ENCODE data around the gene GAN. TPM values are rescaled to one million over a fixed set of nuclear protein-coding genes. Genes with fewer than 3 reads are reported as not detected.

Gene GAN
- total and polyA plus RNA-seq, 2 of the 4 experiments (the other 2 are of a cell fraction), result 1.1 to 5.7 TPM

GRCh38 chr16:81321039-81321438 lies 6.3 kb downstream of the GAN start:
- ChIA-PET CTCF (interaction anchor here (0.5 kb wide), 1 partner anchor 128 kb away, joined by 3 read pairs; no protein-coding TSS in a partner anchor), POLR2A (ENCODE audit: unreplicated experiment) (no interaction called here)
- Histone ChIP-seq H3K27ac (ENCODE audit: insufficient read depth, low read length) (no peak overlapping the region), H3K18ac (ENCODE audit: low read depth, low read length) (no peak overlapping the region), H2BK5ac (ENCODE audit: low read depth, low read length, poor library complexity, severe bottlenecking) (no peak overlapping the region), H2BK120ac (ENCODE audit: low read depth, low read length) (no peak overlapping the region), H3K4me3 (ENCODE audit: insufficient read depth, low read depth, low read length) (no peak overlapping the region), H3K9me1 (ENCODE audit: insufficient read depth, low read length) (peaks cover 17% of the 10 kb centered on the region), H3K23ac (ENCODE audit: low read depth, low read length) (no peak overlapping the region), H3K9ac (ENCODE audit: low read depth, low read length) (no peak overlapping the region), H3K56ac (ENCODE audit: extremely low read depth, insufficient read depth, low read length) (no peak overlapping the region), H3K4me1 (ENCODE audit: control insufficient read depth, insufficient read depth, low read length) (peaks cover 10% of the 10 kb centered on the region), H4K91ac (ENCODE audit: insufficient read depth, low read depth, low read length) (no peak overlapping the region), H3K36me3 (ENCODE audit: control insufficient read depth, insufficient read depth, low read length) (no peaks in the 10 kb centered on the region), H4K20me1 (ENCODE audit: insufficient read depth, low read length) (peaks cover 28% of the 10 kb centered on the region; the same call in 1 of the 2 replicates), H4K5ac (ENCODE audit: low read depth, low read length) (no peak overlapping the region), H2BK20ac (ENCODE audit: low read depth, low read length) (no peak overlapping the region), H2AK5ac (ENCODE audit: low read depth, low read length) (no peak overlapping the region), H2AFZ (replicated peaks; ENCODE audit: low read length, poor library complexity) (no peak overlapping the region), H2AK9ac (replicated peaks; ENCODE audit: low read depth, low read length, poor library complexity) (no peak overlapping the region), H3K27me3 (ENCODE audit: control insufficient read depth, insufficient read depth, low read length) (no peaks in the 10 kb centered on the region), H3K79me1 (ENCODE audit: low read depth in 1 of 2, low read length in 2 of 2) (peaks cover 24 to 68% of the 10 kb centered on the region in 2 experiments), H3K4me2 (ENCODE audit: low read depth, low read length) (no peak overlapping the region), H4K8ac (ENCODE audit: low read depth in 2 of 2, low read length in 2 of 2) (no peak overlapping the region), H3K4ac (ENCODE audit: low read depth, low read length) (no peak overlapping the region), H3K14ac (replicated peaks; ENCODE audit: low read depth, low read length) (no peak overlapping the region), H3K9me3 (ENCODE audit: control insufficient read depth, insufficient read depth, low read length) (no peaks in the 10 kb centered on the region), H2BK15ac (ENCODE audit: low read depth, low read length) (no peak overlapping the region)
- dilution Hi-C loops (cut with HindIII; ENCODE audit: low sequenced_read_pairs, unreplicated experiment), result no loop called here
- DNase-seq (no peak), ATAC-seq (ENCODE audit: low read depth) (no peak)
- in situ Hi-C loops (cut with MboI; ENCODE audit: low sequenced_read_pairs), result no loop called here
- WGBS, 2 experiments (ENCODE audit: extremely low coverage in 2 of 2, insufficient read length in 1 of 2), result no CpG with 5 or more reads among the region's 2 CpGs
- intact Hi-C loops (cut with micrococcal nuclease), result no loop called here
- BruUV-seq (replicated peaks), result no TSS peak
- TF ChIP-seq USF2 (IDR thresholded peaks at IDR 0.05; ENCODE audit: low read depth, low read length) (no peak), FOS (IDR thresholded peaks at IDR 0.05; ENCODE audit: low read depth, low read length) (no peak), RAD21 (IDR thresholded peaks at IDR 0.05; ENCODE audit: low read length) (no peak), SMC3 (IDR thresholded peaks at IDR 0.05; ENCODE audit: low read depth, low read length) (no peak), BHLHE40 (IDR thresholded peaks at IDR 0.05; ENCODE audit: low read depth, low read length) (no peak), CTCF (conservative IDR thresholded peaks at IDR 0.05; ENCODE audit: low read depth, low read length) (no peak), NFE2L2 (IDR thresholded peaks at IDR 0.05; ENCODE audit: low read depth, low read length) (no peak)

Data from IMR-90 (cell line).